ENCODE data around the gene RNU6-9. TPM values are rescaled to one million over a fixed set of nuclear protein-coding genes. Genes with fewer than 3 reads are reported as not detected.
"Not testable (repeated sequence)": the region's sequence is repeated elsewhere in the genome, so short reads cannot be mapped to it uniquely, and the experiment has no call there.

The RNU6-9 gene
- total and polyA plus RNA-seq, 4 donors: not detected

- Histone ChIP-seq H3K36me3 (ENCODE audit: control insufficient read depth, insufficient read depth, low read length) (peaks cover 96% of the 10 kb centered on the region), H3K27ac (ENCODE audit: low read depth, low read length) (no peak overlapping the region), H3K9me3 (ENCODE audit: control insufficient read depth, insufficient read depth, low read length) (no peaks in the 10 kb centered on the region), H3K4me3 (ENCODE audit: low read depth, low read length) (no peak overlapping the region), H3K4me1 (ENCODE audit: control insufficient read depth, insufficient read depth, low read length) (peaks cover 13% of the 10 kb centered on the region), H3K27me3 (ENCODE audit: control insufficient read depth, insufficient read depth, low read length) (no peaks in the 10 kb centered on the region)
- WGBS (ENCODE audit: insufficient coverage): 95% methylated on average over 64 of the region's 64 CpGs
- no peak for DNase-seq (ENCODE audit: low read depth in 4 of 6, low spot score in 6 of 6)
Observed at GRCh38 chr19:885536-886224, 7.6 kb upstream of the RNU6-9 start.

- Histone ChIP-seq H3K27me3 (ENCODE audit: control insufficient read depth, insufficient read depth, low read length) (no peaks in the 10 kb centered on the region), H3K4me3 (ENCODE audit: low read depth, low read length) (no peak overlapping the region), H3K4me1 (ENCODE audit: control insufficient read depth, insufficient read depth, low read length) (peaks cover 20% of the 10 kb centered on the region), H3K9me3 (ENCODE audit: control insufficient read depth, insufficient read depth, low read length) (no peaks in the 10 kb centered on the region), H3K27ac (ENCODE audit: low read depth, low read length) (no peak overlapping the region), H3K36me3 (ENCODE audit: control insufficient read depth, insufficient read depth, low read length) (peaks cover 90% of the 10 kb centered on the region)
- 94% methylated on average over 3 of the region's 16 CpGs for WGBS (ENCODE audit: insufficient coverage)
- DNase-seq (ENCODE audit: low read depth in 4 of 6, low spot score in 6 of 6): peak in 2 of 6 donors; percentile 64 to 76
Observed at GRCh38 chr19:887072-887471, 6.2 kb upstream of the RNU6-9 start.

- Histone ChIP-seq H3K36me3 (ENCODE audit: control insufficient read depth, insufficient read depth, low read length) (peaks cover 85% of the 10 kb centered on the region), H3K27ac (ENCODE audit: low read depth, low read length) (no peak overlapping the region)
- WGBS (ENCODE audit: insufficient coverage): 97% methylated on average over 10 of the region's 10 CpGs
Observed at GRCh38 chr19:887599-887998, 5.7 kb upstream of the RNU6-9 start.

GRCh38 chr19:888581-889385 lies 4.5 kb upstream of the RNU6-9 start:
- 95% methylated on average over 22 of the region's 30 CpGs for WGBS (ENCODE audit: insufficient coverage)
- Histone ChIP-seq H3K4me3 (ENCODE audit: low read depth, low read length) (no peak overlapping the region), H3K9me3 (ENCODE audit: control insufficient read depth, insufficient read depth, low read length) (no peaks in the 10 kb centered on the region), H3K27ac (ENCODE audit: low read depth, low read length) (no peak overlapping the region), H3K27me3 (ENCODE audit: control insufficient read depth, insufficient read depth, low read length) (no peaks in the 10 kb centered on the region), H3K4me1 (ENCODE audit: control insufficient read depth, insufficient read depth, low read length) (peaks cover 23% of the 10 kb centered on the region), H3K36me3 (ENCODE audit: control insufficient read depth, insufficient read depth, low read length) (peaks cover 73% of the 10 kb centered on the region)
- no peak for DNase-seq (ENCODE audit: low read depth in 4 of 6, low spot score in 6 of 6)

More at GRCh38 chr19:887599-887998, 5.7 kb upstream of the RNU6-9 start:
- no peaks in the 10 kb centered on the region for H3K9me3 ChIP-seq (ENCODE audit: control insufficient read depth, insufficient read depth, low read length)
- H3K4me1 ChIP-seq (ENCODE audit: control insufficient read depth, insufficient read depth, low read length): peaks cover 23% of the 10 kb centered on the region
- no peaks in the 10 kb centered on the region for H3K27me3 ChIP-seq (ENCODE audit: control insufficient read depth, insufficient read depth, low read length)
- H3K4me3 ChIP-seq (ENCODE audit: low read depth, low read length): no peak overlapping the region
- DNase-seq (ENCODE audit: low read depth in 4 of 6, low spot score in 6 of 6): no peak

GRCh38 chr19:889662-890295 lies 3.5 kb upstream of the RNU6-9 start:
- H3K9me3 ChIP-seq (ENCODE audit: control insufficient read depth, insufficient read depth, low read length): no peaks in the 10 kb centered on the region
- H3K4me1 ChIP-seq (ENCODE audit: control insufficient read depth, insufficient read depth, low read length): peaks cover 23% of the 10 kb centered on the region
- no peak overlapping the region for H3K4me3 ChIP-seq (ENCODE audit: low read depth, low read length)
- H3K27ac ChIP-seq (ENCODE audit: low read depth, low read length): no peak overlapping the region
- no peak for DNase-seq (ENCODE audit: low read depth in 4 of 6, low spot score in 6 of 6)
- H3K27me3 ChIP-seq (ENCODE audit: control insufficient read depth, insufficient read depth, low read length): no peaks in the 10 kb centered on the region
- 97% methylated on average over 26 of the region's 26 CpGs for WGBS (ENCODE audit: insufficient coverage)
- H3K36me3 ChIP-seq (ENCODE audit: control insufficient read depth, insufficient read depth, low read length): peaks cover 63% of the 10 kb centered on the region

- Histone ChIP-seq H3K4me1 (ENCODE audit: control insufficient read depth, insufficient read depth, low read length) (peaks cover 23% of the 10 kb centered on the region), H3K27me3 (ENCODE audit: control insufficient read depth, insufficient read depth, low read length) (no peaks in the 10 kb centered on the region), H3K36me3 (ENCODE audit: control insufficient read depth, insufficient read depth, low read length) (peaks cover 52% of the 10 kb centered on the region), H3K27ac (ENCODE audit: low read depth, low read length) (no peak overlapping the region), H3K9me3 (ENCODE audit: control insufficient read depth, insufficient read depth, low read length) (no peaks in the 10 kb centered on the region), H3K4me3 (ENCODE audit: low read depth, low read length) (no peak overlapping the region)
- 85% methylated on average over 13 of the region's 18 CpGs for WGBS (ENCODE audit: insufficient coverage)
- DNase-seq (ENCODE audit: low read depth in 4 of 6, low spot score in 6 of 6): no peak
Observed at GRCh38 chr19:890831-891230, 2.5 kb upstream of the RNU6-9 start.

GRCh38 chr19:891421-892200 lies 1.7 kb upstream of the RNU6-9 start:
- H3K27ac ChIP-seq (ENCODE audit: low read depth, low read length); DNase-seq (ENCODE audit: low read depth in 4 of 6, low spot score in 6 of 6); H3K9me3 ChIP-seq (ENCODE audit: control insufficient read depth, insufficient read depth, low read length); H3K27me3 ChIP-seq (ENCODE audit: control insufficient read depth, insufficient read depth, low read length): not testable (repeated sequence)
- WGBS (ENCODE audit: insufficient coverage): 92% methylated on average over 37 of the region's 50 CpGs
- peaks cover 52% of the 10 kb centered on the region for H3K36me3 ChIP-seq (ENCODE audit: control insufficient read depth, insufficient read depth, low read length)
- peaks cover 20% of the 10 kb centered on the region for H3K4me1 ChIP-seq (ENCODE audit: control insufficient read depth, insufficient read depth, low read length)
- H3K4me3 ChIP-seq (ENCODE audit: low read depth, low read length): peak overlapping the region; percentile 64

GRCh38 chr19:892243-892893 lies 916 bp upstream of the RNU6-9 start:
- 6% methylated on average over 18 of the region's 27 CpGs for WGBS (ENCODE audit: insufficient coverage)
- H3K27ac ChIP-seq (ENCODE audit: low read depth, low read length): peak overlapping the region; percentile 16

GRCh38 chr19:896434-896833 lies 3.1 kb downstream of the RNU6-9 start:
- Histone ChIP-seq H3K27ac (ENCODE audit: low read depth, low read length) (no peak overlapping the region), H3K9me3 (ENCODE audit: control insufficient read depth, insufficient read depth, low read length) (no peaks in the 10 kb centered on the region), H3K4me1 (ENCODE audit: control insufficient read depth, insufficient read depth, low read length) (peaks cover 16% of the 10 kb centered on the region), H3K27me3 (ENCODE audit: control insufficient read depth, insufficient read depth, low read length) (no peaks in the 10 kb centered on the region), H3K36me3 (ENCODE audit: control insufficient read depth, insufficient read depth, low read length) (peaks cover 51% of the 10 kb centered on the region), H3K4me3 (ENCODE audit: low read depth, low read length) (no peak overlapping the region)
- no peak for DNase-seq (ENCODE audit: low read depth in 4 of 6, low spot score in 6 of 6)
- 97% methylated on average over 6 of the region's 10 CpGs for WGBS (ENCODE audit: insufficient coverage)

More at GRCh38 chr19:892243-892893, 916 bp upstream of the RNU6-9 start:
- no peaks in the 10 kb centered on the region for H3K9me3 ChIP-seq (ENCODE audit: control insufficient read depth, insufficient read depth, low read length)
- no peaks in the 10 kb centered on the region for H3K27me3 ChIP-seq (ENCODE audit: control insufficient read depth, insufficient read depth, low read length)
- peak overlapping the region; percentile 64 for H3K4me3 ChIP-seq (ENCODE audit: low read depth, low read length)
- H3K36me3 ChIP-seq (ENCODE audit: control insufficient read depth, insufficient read depth, low read length): peaks cover 53% of the 10 kb centered on the region
- peaks cover 13% of the 10 kb centered on the region for H3K4me1 ChIP-seq (ENCODE audit: control insufficient read depth, insufficient read depth, low read length)
- DNase-seq (ENCODE audit: low read depth in 4 of 6, low spot score in 6 of 6): peak in 1 of 6 donors; percentile 28

Data from spinal cord (tissue), 10 donors.